ENCODE data around the gene EFHD1. TPM values are rescaled to one million over a fixed set of nuclear protein-coding genes. Genes with fewer than 3 reads are reported as not detected.
A peak's percentile ranks its signal among the peaks of the same experiment; 100 is the strongest.

EFHD1 gene
- 109 to 178 TPM (median 175 TPM) in 3 replicates for total RNA-seq
- long read RNA-seq, transcript EFHD1-204 (3 exons, 1,538 nt): minor isoform, 6 of 300 reads
- long read RNA-seq, transcript EFHD1-201 (4 exons, 2,259 nt): major isoform, 288 of 300 reads
- long read RNA-seq, partial matches to known transcripts: 4 of 300 reads
- long read RNA-seq, other reads (novel, unspliced or antisense): 2 of 300 reads

GRCh38 chr2:232633413-232634205, at the start of gene EFHD1:
Gene EFHD1 (plus strand): TSS chr2:232633604. CDS start chr2:232633705, 101 bp downstream.
- no peak for TF ChIP-seq CTCF (IDR thresholded peaks at IDR 0.05)
- H3K4me3 Mint-ChIP-seq (ENCODE audit: unreplicated experiment): peak within 1 kb of the TSS; percentile 90
- H3K9me3 Mint-ChIP-seq (ENCODE audit: low read depth): no peaks in the 10 kb centered on the region
- peaks cover 1% of the 10 kb centered on the region for H3K36me3 Mint-ChIP-seq (ENCODE audit: low read depth)
- H3K4me1 Mint-ChIP-seq (ENCODE audit: low read depth): peaks cover 48% of the 10 kb centered on the region
- peak within 1 kb of the TSS; percentile 91 for H3K27ac Mint-ChIP-seq (ENCODE audit: unreplicated experiment)
- DNase-seq (ENCODE audit: low spot score): peak; percentile 98
- no peaks in the 10 kb centered on the region for H3K27me3 Mint-ChIP-seq (ENCODE audit: low read depth)

GRCh38 chr2:232584238-232584637, 49.2 kb upstream of the EFHD1 start:
- Mint-ChIP-seq H3K9me3 (ENCODE audit: low read depth) (no peaks in the 10 kb centered on the region), H3K27me3 (ENCODE audit: low read depth) (no peaks in the 10 kb centered on the region), H3K27ac (ENCODE audit: unreplicated experiment) (no peak overlapping the region), H3K4me3 (ENCODE audit: unreplicated experiment) (no peak overlapping the region), H3K4me1 (ENCODE audit: low read depth) (peaks cover 10% of the 10 kb centered on the region), H3K36me3 (ENCODE audit: low read depth) (peaks cover 30% of the 10 kb centered on the region)
- TF ChIP-seq CTCF (IDR thresholded peaks at IDR 0.05): no peak
- DNase-seq (ENCODE audit: low spot score): no peak

GRCh38 chr2:232586943-232587505, 46.4 kb upstream of the EFHD1 start:
- TF ChIP-seq CTCF (IDR thresholded peaks at IDR 0.05): no peak
- DNase-seq (ENCODE audit: low spot score): no peak
- Mint-ChIP-seq H3K9me3 (ENCODE audit: low read depth) (no peaks in the 10 kb centered on the region), H3K4me1 (ENCODE audit: low read depth) (peaks cover 10% of the 10 kb centered on the region), H3K36me3 (ENCODE audit: low read depth) (peaks cover 22% of the 10 kb centered on the region), H3K27me3 (ENCODE audit: low read depth) (no peaks in the 10 kb centered on the region), H3K27ac (ENCODE audit: unreplicated experiment) (no peak overlapping the region), H3K4me3 (ENCODE audit: unreplicated experiment) (no peak overlapping the region)

GRCh38 chr2:232587512-232587911, 45.9 kb upstream of the EFHD1 start:
- H3K4me3 Mint-ChIP-seq (ENCODE audit: unreplicated experiment): no peak overlapping the region
- TF ChIP-seq CTCF (IDR thresholded peaks at IDR 0.05): no peak
- no peak overlapping the region for H3K27ac Mint-ChIP-seq (ENCODE audit: unreplicated experiment)
- no peak for DNase-seq (ENCODE audit: low spot score)
- H3K9me3 Mint-ChIP-seq (ENCODE audit: low read depth): no peaks in the 10 kb centered on the region
- peaks cover 10% of the 10 kb centered on the region for H3K4me1 Mint-ChIP-seq (ENCODE audit: low read depth)
- H3K27me3 Mint-ChIP-seq (ENCODE audit: low read depth): no peaks in the 10 kb centered on the region
- H3K36me3 Mint-ChIP-seq (ENCODE audit: low read depth): peaks cover 19% of the 10 kb centered on the region

GRCh38 chr2:232588031-232588430, 45.4 kb upstream of the EFHD1 start:
- Mint-ChIP-seq H3K36me3 (ENCODE audit: low read depth) (peaks cover 17% of the 10 kb centered on the region), H3K9me3 (ENCODE audit: low read depth) (no peaks in the 10 kb centered on the region), H3K27ac (ENCODE audit: unreplicated experiment) (no peak overlapping the region), H3K4me3 (ENCODE audit: unreplicated experiment) (no peak overlapping the region), H3K4me1 (ENCODE audit: low read depth) (peaks cover 13% of the 10 kb centered on the region), H3K27me3 (ENCODE audit: low read depth) (no peaks in the 10 kb centered on the region)
- DNase-seq (ENCODE audit: low spot score): no peak
- no peak for TF ChIP-seq CTCF (IDR thresholded peaks at IDR 0.05)
